CD4-positive, alpha-beta T cell treated with Interleukin-4 for 4 hours (primary cell): ENCODE measurements around the gene NKX2-2.

Experiments used
- DNase-seq: peaks from one replicate; pipeline ENCODE4 v3.0.0-alpha.2; 2020

Gene NKX2-2

DNA sequence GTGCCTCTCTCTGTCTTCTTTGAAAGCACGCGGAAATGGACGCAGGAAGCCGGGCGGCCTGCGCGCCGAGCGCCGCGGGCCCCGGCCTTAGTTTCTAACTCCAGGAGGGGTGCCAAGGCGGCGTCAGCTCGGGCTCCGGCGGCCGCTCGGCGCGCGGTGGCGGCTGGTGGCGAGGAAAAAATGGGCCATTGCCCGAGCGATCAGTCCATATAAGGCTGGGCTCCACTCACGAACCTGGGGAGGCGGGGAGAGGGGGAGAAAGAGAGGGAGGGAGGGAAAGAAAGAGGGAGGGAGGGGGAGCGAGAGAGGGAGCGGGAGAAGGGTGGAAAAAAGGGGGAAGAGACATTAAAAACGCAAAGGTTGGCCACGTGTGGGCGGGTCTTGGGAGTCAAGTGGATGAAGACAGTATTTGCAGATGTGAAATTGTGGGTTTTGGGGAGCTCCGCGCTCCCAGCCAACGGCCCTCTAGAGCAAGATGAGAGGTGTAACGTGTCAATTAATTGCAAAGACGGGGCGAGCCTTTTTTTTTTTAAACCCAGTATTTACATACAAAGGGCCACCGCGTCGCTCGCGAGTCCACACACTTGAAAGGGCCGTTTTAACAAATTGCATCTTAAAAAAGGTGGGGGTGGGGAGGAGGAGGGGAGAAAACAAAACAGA lies at the start of gene NKX2-2:
TSS of gene NKX2-2 (minus strand) at position 184 of the 660 bp plus-strand sequence. CDS start 395 bp downstream, outside the sequence.
- DNase-seq: no peak

DNA sequence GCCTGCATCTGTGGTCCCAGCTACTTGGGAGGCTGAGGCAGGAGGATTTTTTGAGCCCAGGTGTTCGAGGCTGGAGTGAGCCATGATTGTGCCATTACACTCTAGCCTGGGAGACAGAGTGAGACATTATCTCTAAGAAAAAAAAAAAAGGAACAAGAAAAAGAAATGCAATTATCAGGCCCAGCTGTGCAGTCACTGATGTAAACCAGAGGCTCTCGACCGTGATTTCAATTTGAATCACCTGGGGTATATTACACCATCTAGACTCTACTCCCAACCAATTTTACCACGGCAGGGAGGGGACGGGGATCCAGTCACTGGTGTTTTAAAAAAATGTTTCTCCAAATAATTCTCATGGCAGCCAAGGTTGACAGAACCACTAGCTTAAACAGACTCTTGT lies 48.8 kb upstream of the NKX2-2 start:
- DNase-seq: no peak

DNA sequence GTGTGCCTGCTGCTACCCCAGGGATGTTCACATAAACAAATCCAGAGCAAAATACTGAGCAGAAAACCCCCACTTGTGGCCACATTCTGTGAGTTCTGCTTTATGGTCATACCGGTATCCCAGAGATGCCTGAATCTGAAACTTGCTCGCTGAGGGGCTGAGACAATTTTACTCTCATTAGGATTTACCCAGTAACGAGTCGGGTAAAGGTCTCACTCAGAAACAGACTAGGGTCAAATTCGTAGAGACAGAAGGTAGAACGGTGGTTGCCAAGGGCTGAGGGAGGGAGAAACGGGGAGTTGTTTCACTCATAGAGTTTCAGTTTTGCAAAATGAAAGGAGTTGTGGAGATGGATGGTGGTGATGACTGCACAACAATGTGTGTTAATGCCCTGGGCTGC lies 45.4 kb upstream of the NKX2-2 start:
- DNase-seq: peak; percentile 14

DNA sequence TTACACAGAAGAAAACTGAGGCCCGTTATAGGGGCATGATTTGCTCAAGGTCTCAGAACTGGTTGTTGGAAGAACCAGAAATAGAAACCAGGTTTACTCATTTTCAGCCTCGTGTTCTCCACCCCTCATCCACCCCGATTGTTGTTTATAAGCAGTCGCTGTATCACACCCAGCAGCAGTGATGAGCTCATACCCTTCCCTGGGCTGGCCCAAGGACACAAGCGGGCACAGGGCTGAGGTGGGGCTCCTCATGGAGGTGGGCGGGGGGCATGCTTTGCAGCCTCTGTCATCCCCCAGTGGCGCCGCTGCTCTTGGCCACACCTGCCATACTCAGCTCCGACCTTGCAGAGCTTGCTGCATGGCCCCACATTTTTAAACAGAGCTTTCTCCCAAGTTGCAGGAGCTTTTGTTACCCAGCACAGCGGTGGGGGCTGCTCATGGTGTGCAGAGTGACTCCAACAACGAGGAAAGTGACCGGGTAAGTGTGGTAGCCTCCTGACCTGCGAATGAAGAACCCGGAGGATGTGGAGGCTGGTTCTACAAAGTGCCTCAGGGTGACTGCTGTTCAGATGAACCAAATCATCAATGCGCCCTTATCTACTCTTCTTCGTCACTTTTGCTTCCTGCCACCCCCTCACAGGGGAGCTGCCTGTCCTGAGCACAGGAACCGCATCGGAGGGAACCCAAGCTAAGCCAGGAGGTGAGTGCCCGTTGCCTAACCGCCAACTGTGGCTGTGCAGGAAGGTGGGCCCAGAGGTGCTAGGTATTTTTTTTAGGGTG lies 43.6 kb upstream of the NKX2-2 start:
- DNase-seq: peak; percentile 74

DNA sequence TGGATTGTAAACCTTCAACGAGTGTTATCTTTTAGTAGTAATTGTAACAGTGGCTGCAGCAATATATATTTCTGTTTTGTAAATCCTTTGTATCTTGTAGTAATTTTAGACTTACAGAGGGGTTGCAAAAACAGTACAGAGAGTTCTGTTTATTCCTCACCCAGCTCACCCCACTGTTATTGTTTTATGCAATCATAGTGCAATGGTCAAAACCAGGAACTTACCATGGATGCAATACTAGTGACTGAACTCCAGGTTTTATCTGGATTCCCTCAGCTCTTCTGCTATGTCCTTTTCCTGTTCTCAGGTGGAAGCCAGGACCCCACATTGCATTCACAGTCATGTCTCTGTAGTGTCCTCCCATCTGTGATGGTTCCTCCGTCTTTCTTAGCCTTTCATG lies 42.5 kb upstream of the NKX2-2 start:
- no peak for DNase-seq

DNA sequence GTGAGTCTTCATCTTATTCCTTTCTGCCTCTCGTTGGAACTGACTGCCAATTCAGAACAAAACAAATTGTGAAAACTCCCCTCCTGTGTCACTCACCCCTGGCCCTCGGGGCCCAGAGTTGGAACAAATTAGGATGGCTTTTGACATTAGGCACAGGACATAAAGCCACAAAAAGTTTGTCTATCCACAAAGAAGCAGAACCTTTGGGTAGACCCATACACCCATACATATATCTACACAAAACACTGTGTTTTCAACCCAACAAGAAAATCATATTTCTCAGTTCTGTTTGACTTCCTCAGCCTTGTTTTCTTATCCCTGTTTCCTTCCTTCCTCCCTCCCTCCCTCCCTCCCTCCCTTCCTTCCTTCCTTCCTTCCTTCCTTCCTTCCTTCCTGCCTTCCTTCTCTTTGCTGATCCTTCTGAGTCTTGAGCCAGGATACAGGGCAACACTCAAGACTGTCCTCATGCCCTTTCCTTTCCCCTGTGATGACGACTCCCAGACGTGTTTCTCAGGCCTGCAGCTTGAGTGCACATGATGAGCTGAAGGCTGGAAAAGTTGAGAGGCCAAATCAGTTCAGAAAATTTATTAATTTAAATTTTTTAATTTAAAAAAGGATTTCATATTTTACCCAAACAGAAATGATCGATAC lies 41.7 kb upstream of the NKX2-2 start:
- DNase-seq: no peak

DNA sequence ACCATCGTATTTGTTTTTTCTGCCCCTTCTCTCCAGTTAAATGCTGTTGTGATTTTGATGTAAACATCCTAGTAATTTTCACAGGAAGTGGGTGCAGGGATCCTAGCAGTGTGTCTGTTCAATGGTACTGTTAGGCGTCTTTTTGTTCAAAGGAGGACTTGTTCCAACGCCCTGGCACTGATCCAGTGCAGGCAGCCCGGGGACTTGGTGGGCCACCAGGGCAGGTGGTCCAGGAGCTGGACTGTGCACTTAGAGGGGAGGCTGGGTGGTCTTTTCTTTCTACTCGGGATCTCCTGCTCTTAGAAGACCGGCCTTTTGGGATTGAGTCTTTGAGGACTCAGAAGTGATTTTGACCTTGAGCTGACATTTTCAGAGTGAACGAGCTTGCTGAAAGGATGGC lies 41.1 kb upstream of the NKX2-2 start:
- no peak for DNase-seq

DNA sequence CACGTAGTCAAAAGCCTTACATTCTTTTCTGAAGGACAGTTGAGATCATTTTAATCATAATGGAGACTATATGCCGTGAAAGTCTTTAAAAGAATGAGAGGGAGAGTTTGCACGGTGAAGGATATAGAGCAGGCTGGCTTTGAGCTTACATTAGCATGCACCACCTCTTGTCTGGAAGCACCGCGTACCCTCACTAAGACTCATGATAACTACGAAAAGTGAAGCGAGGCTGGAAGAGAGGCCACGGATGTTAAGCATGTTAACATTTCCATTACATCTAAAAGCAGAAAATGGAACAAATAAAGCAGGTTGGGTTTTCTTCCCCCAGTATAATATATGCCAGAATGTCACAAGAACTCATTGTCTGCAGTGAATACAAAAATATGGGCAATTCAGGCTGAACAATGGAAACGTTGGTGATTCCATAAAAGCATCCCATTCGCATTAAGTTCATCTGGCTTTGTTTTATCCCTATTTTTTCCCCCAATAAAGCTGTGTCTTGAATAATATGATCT lies 40.6 kb upstream of the NKX2-2 start:
- no peak for DNase-seq

DNA sequence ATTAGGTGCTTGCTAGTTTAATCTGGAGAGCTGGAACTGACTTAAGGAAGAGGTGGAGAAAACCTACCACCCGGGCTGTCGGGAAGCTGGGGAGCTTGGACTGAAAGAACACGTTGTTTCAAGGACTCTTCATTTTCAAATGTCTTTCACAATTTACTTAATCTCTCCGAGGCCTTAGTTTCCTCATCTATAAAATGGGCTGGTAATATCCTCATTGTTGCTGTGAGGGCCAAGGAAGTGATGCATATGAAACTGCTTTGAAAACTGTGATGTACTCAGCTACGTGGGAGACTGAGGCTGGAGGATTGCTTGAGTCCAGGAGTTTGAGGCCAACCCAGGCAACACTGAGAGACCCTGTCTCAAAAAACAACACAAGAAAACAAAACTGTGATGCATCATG lies 36.7 kb upstream of the NKX2-2 start:
- no peak for DNase-seq

DNA sequence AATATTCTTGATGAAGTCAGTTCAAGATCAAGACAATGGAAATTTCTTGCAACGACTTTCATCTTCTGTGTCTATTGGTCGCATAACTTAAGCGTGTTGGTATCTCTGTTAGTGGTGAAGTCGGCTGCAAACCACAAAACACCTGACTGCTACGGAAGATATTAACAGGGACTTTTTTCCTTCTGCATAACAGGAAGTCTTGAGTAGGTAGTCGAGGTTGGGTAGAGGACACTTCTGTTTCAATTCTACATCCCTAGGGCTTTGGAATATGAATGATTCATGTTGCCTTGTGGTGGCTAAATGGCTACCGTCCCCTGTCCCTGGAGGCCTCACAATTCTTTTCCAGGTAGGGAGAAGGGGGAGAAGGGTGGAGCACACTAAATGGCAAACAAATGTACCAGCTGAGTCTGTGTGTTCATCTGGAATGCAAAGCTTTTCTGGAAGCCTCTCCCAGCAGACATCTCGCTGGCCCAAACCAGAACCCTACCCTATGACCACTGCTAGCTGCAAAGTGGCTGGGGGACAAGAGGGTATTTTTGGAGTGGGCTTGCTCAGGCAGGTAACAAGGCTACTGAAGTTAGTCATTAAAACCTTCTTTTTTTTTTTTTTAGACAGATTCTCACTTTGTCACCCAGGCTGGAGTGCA lies 34.6 kb upstream of the NKX2-2 start:
- peak; percentile 83 for DNase-seq

DNA sequence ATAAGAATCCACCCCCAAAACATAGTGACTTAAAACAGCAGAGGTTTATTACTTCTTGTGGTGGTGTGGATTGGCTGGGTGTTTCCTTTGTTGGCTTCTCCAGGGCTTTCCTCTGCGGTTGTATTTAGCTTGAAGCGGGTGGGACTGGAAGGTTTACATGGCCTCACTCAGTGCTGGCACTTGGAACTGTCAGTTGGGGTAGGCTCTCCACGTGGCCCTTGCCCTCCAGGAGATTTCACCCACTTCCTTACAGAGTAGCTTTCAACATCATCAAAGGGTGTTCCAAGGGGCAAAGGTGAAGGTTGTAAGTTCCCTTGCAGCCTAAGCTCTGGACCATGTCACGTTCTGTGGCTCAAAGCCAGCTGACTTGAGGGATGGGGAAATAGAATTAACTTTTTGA lies 32.5 kb upstream of the NKX2-2 start:
- no peak for DNase-seq

DNA sequence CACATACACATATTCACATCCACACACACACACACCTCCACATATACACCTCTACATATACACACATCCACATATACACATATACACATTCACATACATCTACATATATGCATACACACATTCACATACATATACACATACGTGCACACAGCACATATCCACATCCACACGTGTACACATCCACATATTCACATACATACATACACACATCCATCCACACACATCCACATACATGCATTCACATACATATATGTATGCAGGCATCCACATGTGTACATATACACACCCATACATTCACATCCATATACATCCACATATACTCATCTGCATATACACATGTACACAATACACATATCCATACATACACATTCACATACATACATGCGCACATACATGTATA lies 25.6 kb upstream of the NKX2-2 start:
- DNase-seq: no peak

DNA sequence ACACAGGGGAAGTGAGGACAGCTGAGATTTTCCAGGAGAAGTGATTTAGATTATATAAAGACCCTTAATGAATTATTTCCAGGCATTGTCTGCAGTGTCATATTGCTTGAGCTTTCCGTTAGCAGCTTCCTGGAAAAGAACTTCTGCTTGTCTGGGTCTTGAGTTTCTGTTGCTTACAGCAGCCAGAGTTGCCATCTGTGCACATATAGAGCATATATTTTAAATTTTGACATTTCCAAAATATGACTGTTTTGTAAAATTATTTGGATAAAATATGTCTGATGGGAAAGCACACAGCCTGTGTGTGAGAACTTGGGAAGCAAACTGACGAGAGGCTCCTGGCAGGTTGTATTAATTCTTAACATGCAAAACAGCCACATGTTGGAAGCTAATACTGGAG lies 21.0 kb upstream of the NKX2-2 start:
- DNase-seq: no peak

DNA sequence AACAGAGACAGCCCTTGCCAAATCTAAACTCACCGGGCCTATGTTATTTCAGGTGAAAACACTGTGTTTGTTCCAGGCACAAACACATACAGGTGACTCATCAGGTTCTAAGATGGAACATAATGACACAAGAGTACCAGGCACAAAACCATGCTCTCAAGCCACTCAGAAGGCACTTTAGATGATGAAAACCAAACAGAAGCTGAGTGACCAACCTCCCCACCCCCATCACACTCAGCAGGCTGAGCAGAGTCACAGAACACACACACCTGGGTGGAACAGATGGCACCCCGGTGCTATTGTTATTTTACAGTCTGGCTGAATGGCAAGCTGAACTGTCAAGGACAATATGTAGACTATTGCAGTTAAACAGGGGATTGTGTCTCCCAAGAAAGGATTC lies 20.6 kb upstream of the NKX2-2 start:
- no peak for DNase-seq

DNA sequence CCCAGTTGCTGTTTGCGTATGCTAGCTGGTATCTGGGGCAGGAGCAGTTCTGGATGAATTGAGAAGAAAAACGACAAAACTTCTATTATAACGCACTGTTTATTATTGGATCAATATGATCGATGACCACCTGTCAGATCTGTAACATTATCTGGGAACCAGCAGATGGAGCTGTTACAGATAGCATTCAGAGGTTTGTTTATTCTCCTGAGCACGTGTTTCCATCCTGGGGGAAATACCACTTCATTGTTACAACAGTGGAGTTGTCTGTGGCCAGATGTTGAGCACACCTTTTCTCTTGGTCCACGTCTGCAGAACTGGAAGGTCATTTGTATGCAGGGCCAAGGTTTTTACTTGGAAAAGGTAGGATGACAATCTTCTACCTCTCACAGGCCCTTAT lies 16.0 kb upstream of the NKX2-2 start:
- peak; percentile 21 for DNase-seq

DNA sequence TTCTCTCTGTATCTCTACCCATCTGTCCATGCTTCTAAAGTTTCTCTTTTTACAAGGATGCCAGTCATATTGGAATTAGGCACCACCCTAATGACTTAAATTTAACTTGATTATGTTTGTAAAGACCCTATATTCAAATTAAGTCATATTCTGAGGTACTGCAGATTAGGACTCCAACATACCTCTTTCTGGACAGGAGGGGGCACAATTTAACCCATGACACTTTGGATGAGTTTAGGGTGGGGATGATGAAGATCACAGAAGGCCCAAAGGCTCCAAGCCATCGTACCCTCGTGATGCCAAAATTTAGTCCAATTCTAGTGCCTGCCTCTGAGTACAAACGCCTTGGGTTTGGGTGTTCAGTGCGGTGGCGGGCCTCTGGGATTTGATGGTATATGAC lies 15.0 kb upstream of the NKX2-2 start:
- no peak for DNase-seq

DNA sequence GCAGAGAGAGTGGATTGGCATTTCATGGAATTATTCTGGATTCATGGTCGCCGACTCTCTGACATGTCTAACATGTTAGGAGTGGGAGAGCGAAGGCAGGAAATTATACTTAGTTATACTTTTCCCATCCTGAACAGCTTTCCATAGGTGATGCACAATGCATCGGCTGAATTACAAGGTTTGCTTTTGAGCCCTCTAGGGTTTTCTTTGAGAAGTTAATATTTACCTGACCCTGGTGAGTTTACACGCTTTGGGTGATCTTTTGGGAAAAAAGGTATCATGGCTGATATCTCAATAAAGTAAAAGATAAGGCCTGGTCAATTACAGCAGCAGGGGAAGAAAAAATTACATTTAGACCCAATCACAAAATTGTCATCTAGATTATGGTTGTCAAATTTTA lies 14.0 kb upstream of the NKX2-2 start:
- DNase-seq: no peak

DNA sequence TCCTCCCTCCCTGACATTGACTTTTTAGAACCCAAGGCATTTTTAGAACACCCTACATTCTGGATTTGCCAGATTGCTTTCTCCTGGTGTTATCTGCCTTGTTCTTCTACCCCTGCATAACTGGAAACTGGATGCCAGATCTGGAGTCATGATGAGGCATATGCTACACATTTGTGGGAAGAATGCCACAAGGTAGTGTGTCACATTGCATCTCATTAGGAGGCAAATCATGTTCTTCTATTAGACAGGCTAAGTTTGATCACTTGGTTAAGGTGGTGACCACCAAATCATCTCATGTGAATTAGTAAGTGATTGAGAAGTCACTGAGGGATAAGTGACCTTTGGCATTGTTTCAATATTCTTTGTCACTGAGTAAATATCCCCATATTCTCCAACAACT lies 12.9 kb upstream of the NKX2-2 start:
- no peak for DNase-seq

DNA sequence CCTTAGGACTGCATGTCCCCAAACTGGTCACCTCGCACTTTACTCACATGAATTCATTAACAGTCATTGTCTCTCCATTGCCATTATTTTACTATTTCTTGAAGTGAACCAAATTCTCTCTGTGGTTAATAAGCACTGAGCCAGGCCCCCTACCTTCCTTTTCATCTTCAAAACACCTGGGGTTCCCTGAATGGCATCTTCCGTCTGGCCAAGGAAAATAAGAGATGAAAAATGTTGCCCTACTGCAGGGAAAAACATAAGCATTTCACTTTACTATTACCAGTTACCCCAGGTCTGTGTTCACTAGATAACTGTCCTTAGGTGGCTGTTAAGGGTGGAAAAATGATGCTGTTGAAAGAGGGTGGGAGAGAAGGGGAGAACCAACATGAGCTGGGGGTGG lies 10.0 kb upstream of the NKX2-2 start:
- DNase-seq: no peak

DNA sequence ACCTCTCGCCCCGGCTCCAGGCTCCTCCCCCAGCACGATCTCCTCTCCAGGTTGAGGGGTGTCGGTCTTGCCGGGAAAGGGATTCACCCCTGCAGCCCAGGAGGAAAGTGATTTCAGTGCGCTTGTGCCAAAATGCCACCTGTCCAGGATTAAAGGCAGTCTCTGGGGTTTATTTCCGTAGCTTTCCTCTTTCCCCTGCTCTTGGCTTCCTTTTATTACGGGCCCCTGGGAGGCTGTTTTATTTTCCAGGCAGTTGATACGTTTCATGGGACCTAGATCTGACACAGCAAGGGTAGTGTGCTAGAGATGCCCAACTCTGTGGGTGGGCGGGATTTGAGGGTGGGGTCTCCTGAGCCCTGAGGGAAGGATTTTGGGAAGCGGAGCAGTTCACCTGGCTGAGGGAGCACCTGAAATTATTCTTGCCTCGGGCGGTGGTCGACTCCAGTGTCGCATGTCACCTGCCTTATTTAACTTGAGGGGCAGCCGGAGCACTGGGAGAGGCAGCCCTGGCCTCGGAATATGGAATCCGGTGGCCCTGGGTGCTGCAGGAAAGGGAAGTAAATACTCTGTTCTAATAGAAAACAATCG lies 9.5 kb upstream of the NKX2-2 start:
- no peak for DNase-seq

DNA sequence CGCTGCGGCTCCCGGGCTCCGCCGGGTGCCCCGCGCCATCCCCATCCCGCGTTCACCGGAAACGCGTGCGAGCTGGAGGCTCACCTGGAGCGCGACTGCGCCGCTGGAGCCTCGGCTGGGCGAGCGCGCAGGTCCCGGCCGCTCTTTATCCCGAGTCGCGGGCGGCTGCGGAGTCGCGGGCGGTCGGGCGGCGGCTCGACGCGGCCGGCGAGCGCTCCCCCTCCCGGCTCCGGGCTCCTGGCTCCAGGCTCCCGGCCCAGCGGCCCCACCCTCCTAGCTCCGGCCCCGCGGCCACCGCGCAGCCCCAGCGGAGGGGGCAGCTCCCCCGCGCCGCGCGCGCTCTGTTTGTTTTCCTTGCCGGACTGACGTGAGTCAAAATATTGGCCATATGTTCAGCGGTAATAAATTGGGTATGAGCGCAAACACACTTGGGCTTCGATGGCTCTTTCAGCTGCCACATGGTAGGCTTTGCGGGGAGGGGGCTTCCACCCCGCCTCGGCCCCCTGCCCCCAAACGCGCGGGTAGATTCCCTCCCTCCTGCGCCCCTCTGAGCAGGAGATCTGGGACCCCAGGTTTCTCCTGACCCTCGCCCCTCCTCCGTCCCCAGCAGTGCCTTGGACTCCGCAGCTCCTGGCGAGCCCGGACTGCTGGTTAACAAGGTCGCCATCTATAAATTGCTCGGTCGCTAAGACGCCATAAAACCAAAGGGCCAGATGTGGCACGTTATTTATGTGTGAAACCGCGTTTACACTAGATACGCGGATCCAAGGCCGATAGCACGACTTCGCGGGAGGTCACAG lies 8.8 kb upstream of the NKX2-2 start:
- no peak for DNase-seq
